NCI-H2227 (cell line): Measurements from ENCODE around the gene WWOX.
"Not testable (repeated sequence)": the region's sequence is repeated elsewhere in the genome, so short reads cannot be mapped to it uniquely, and the experiment has no call there.

ENCODE experiments used
- DNase-seq: peaks from one replicate; lab custom pipeline; 2025; ENCODE audit not compliant: unreplicated experiment; lab: John Stamatoyannopoulos, UW

The WWOX gene

GRCh38 chr16:78594191-78594590 is 494.7 kb downstream of the WWOX start:
- DNase-seq: no peak

GRCh38 chr16:78596348-78596995 is 497.0 kb downstream of the WWOX start:
- no peak for DNase-seq

DNA sequence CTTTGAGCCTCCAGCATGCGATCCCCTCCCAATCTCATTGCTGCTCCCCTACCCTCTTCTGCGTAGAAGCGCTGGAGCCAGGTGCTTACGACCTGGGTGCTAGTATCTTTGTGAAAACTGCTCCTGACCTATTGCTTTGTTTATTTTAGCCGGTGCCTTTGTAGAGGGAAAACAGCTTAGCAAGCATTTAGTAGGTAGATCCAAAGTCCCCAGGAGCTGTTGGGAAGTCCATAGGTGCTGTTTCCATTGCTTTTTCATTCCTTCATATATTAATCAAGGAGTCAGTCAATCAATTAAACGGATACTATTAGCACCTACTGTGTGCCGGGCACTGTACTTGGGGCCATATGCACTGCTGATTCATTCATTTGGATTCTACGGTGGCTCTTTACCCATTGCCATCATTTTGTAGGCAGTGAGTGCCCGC is 497.6 kb downstream of the WWOX start:
- no peak for DNase-seq

DNA sequence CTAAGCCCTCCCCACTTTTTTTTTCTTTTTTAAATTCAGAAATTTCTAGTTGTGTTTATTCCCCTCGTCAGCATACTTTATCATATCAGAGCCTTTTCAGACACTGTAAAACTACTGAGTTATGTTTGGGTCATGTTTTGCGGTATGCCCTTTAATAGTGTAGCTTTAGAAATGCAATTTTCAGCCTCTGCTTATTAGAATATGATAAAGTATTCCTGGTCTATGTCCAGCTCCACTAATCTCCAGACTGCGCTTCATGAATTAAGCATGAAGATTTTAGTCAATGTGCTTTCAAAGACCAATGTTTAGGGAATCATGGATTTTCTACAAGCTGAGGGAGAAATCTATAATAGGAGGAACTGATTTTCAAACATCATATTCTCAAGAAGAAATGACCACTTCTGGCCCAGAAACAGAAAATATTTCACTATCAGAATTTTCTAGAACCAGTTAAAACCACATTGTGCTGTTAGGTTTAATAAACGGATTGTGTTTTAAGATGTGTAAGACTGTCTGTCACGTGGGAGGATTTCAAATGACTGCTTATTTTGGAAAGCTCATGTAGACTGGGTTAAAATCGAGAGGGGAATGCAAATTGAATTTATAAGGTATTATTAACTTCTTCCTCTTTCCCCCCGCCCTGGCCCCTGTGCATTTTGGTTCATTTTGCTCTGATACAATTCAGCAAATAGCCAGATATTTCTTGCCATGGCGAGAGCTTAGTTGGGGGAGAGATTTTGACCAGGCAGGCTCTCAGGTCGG is 498.5 kb downstream of the WWOX start:
- DNase-seq: no peak

- DNase-seq: no peak
Observed at GRCh38 chr16:78599271-78599670, 499.8 kb downstream of the WWOX start.

DNA sequence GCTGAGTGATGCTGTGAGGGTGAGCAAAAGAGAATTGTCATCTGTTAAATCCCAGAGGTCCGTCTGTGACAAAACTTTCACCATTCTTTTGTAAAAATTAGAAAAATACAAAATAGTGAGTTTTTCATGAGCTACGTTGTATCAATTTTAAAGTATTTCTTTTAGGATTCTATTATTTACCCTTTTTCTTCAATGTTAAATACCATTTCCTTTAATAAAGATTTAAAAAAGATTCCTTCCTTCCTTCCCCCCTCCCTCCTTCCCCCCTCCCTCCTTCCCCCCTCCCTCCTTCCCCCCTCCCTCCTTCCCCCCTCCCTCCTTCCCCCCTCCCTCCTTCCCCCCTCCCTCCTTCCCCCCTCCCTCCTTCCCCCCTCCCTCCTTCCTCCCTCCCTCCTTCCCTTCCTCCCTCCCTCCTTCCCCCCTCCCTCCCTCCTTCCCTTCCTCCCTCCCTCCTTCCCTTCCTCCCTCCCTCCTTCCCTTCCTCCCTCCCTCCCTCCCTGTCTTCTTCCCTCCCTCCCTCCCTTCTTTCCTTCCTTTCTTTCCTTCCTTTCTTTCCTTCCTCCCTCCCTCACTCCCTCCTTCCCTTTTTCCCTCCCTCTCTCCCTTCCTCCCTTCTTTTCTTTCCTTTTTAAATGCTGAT is 505.1 kb downstream of the WWOX start:
- DNase-seq: not testable (repeated sequence)

GRCh38 chr16:78605548-78606101 is 506.2 kb downstream of the WWOX start:
- no peak for DNase-seq

- peak; percentile 32 for DNase-seq
Observed at GRCh38 chr16:78606545-78606944, 507.1 kb downstream of the WWOX start.

GRCh38 chr16:78607022-78607421 is 507.6 kb downstream of the WWOX start:
- no peak for DNase-seq

- DNase-seq: no peak
Observed at GRCh38 chr16:78607465-78607864, 508.0 kb downstream of the WWOX start.

DNA sequence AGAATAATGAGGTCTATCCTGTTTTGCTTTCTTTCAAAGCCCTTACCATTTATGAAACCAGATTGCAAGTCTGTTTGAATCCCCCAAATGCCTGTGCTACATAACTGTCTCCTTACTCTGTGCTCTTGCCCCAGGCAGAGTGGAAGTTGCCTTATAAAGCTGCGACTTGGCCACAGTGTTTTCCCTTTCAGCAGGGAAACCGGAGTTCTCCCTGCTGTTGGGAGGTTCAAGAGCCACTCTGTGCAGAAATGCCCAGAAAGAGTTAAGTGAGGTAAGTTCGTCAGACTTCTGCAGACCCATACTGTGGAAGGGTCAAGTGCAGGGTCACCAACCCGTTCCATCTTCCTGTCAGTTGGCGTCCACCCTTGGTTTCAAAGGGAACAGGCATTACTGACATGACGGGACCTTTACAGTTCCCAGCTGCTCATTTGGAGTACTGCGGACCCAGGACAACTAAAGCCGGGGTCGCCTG is 508.9 kb downstream of the WWOX start:
- no peak for DNase-seq

GRCh38 chr16:78609402-78610274 is 510.2 kb downstream of the WWOX start:
- DNase-seq: no peak

DNA sequence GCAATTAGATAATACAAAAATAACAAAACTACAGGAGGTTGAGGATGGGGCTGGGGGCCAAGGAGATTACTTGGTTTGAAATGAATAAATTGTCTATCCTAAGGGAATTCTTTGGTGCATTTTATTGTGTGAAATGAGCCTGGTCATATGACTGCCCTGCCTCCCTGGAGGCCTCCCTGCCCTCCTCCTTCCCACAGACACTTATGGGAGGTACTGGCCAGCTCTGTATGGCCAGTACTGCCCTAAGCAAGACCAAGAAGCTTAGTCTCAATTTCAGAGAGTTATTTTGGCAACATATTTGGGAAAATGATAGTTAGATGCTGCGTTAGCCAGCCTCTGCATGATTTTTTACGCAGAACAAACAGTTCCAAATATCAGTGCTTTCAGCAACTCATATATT is 511.9 kb downstream of the WWOX start:
- DNase-seq: no peak

DNA sequence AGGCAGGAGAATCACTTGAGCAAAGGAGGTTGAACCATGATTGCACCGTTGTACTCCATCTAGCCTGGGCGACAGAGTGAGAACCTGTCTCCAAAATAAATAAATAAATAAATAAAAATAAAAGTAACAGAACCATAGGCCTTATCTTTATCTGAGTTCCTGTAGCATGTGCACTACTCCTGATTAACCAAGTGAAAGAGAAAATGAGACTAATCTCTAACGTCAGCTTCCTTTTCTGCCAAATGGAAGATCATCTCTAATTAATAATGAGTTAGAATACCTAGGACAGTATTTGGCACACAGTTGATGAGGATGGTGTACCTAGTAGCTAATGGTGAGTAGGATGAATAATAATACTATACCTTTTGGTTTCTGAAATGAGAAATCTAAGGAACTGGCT is 520.4 kb downstream of the WWOX start:
- DNase-seq: no peak

DNA sequence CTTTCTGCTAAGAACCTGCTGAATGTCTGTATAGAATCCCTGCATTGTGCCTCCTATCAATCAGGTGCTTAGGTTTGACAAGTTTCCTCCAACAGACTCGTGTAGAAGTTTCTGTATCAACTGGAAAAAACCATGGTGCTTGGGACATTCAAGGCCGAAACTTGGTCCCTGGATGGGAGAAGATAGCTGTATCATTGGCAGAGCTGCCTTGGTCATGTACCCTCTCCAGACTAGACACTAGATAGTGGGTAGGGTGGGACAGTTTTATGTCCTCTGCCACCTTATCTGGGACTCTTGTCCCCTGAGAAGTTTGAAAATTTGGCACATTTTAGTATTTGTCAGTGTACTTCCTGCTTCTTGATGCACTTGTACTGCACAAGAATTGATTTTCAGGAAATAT is 520.8 kb downstream of the WWOX start:
- DNase-seq: no peak

- no peak for DNase-seq
Observed at GRCh38 chr16:78623796-78624195, 524.3 kb downstream of the WWOX start.

DNA sequence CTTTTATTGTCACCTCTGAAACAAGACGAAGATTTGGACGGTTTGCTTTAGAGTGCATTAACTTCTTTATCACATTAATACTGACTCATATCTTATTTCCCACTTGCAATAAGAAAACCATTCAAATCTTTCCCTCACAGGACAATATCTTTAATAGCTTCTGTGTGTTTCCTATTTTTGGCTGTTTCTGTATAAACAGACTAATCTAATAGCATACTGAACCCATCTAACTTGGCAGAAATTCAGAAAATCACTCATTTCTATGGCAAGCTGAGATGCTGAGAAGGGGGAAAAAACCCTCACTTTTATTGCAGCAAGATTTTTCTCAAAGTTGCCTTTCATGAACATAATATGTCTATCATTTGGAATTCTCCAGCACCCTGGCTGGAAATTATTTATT is 524.9 kb downstream of the WWOX start:
- no peak for DNase-seq

- no peak for DNase-seq
Observed at GRCh38 chr16:78628461-78629045, 529.1 kb downstream of the WWOX start.

GRCh38 chr16:78629173-78629572 is 529.7 kb downstream of the WWOX start:
- DNase-seq: no peak

GRCh38 chr16:78630102-78630501 is 530.6 kb downstream of the WWOX start:
- no peak for DNase-seq
